ENCODE results near the gene OR5AU1. TPM values are rescaled to one million over a fixed set of nuclear protein-coding genes. Genes with fewer than 3 reads are reported as not detected.
A peak's percentile ranks its signal among the peaks of the same experiment; 100 is the strongest.

The OR5AU1 gene
- total RNA-seq, 4 donors from 2014 or later, result not detected

- intact Hi-C loops (cut with DNase I; ENCODE audit: low total_unique reads), result no loop called here
- Histone ChIP-seq H3K36me3 (no peaks in the 10 kb centered on the region), H3K27me3 (no peaks in the 10 kb centered on the region), H3K4me3 (no peak overlapping the region), H3K27ac (no peak overlapping the region), H3K4me1 (no peaks in the 10 kb centered on the region), H3K9me3 (no peaks in the 10 kb centered on the region)
- in situ Hi-C loops (cut with MboI; ENCODE audit: low sequenced_read_pairs in 4 of 4), result no loop called here
- DNase-seq (no peak), ATAC-seq (no peak)
- no peak for TF ChIP-seq CTCF (IDR thresholded peaks at IDR 0.05 in 4 of 5, conservative IDR thresholded peaks at IDR 0.05 in 1 of 5)
- no peak for TF ChIP-seq POLR2A (IDR thresholded peaks at IDR 0.05)
Measured at GRCh38 chr14:21197418-21198205, 41.7 kb upstream of the OR5AU1 start.

GRCh38 chr14:21194597-21194996 lies 38.7 kb upstream of the OR5AU1 start:
- intact Hi-C loops (cut with DNase I; ENCODE audit: low total_unique reads), result no loop called here
- H3K4me1 ChIP-seq, result peaks cover 6 to 11% of the 10 kb centered on the region in 2 donors
- H3K36me3 ChIP-seq, result no peaks in the 10 kb centered on the region
- in situ Hi-C loops (cut with MboI; ENCODE audit: low sequenced_read_pairs in 4 of 4), result no loop called here
- no peak overlapping the region for H3K27ac ChIP-seq
- TF ChIP-seq CTCF (IDR thresholded peaks at IDR 0.05 in 4 of 5, conservative IDR thresholded peaks at IDR 0.05 in 1 of 5) (no peak), POLR2A (IDR thresholded peaks at IDR 0.05) (no peak)
- H3K4me3 ChIP-seq, result no peak overlapping the region
- DNase-seq (no peak), ATAC-seq (no peak)
- no peaks in the 10 kb centered on the region for H3K27me3 ChIP-seq
- no peaks in the 10 kb centered on the region for H3K9me3 ChIP-seq

- no peak overlapping the region for H3K4me3 ChIP-seq
- H3K4me1 ChIP-seq, result peaks cover 6 to 11% of the 10 kb centered on the region in 2 donors
- H3K27ac ChIP-seq, result no peak overlapping the region
- no peaks in the 10 kb centered on the region for H3K9me3 ChIP-seq
- TF ChIP-seq CTCF (IDR thresholded peaks at IDR 0.05 in 4 of 5, conservative IDR thresholded peaks at IDR 0.05 in 1 of 5) (no peak), POLR2A (IDR thresholded peaks at IDR 0.05) (no peak)
- intact Hi-C loops (cut with DNase I; ENCODE audit: low total_unique reads), result no loop called here
- ATAC-seq (no peak), DNase-seq (no peak)
- H3K27me3 ChIP-seq, result no peaks in the 10 kb centered on the region
- no peaks in the 10 kb centered on the region for H3K36me3 ChIP-seq
- in situ Hi-C loops (cut with MboI; ENCODE audit: low sequenced_read_pairs in 4 of 4), result no loop called here
Measured at GRCh38 chr14:21192875-21193535, 37.1 kb upstream of the OR5AU1 start.

GRCh38 chr14:21192447-21192822 lies 36.6 kb upstream of the OR5AU1 start:
- Histone ChIP-seq H3K27me3 (no peaks in the 10 kb centered on the region), H3K36me3 (no peaks in the 10 kb centered on the region), H3K9me3 (no peaks in the 10 kb centered on the region), H3K27ac (no peak overlapping the region), H3K4me1 (peaks cover 6 to 11% of the 10 kb centered on the region in 2 donors), H3K4me3 (peak overlapping the region in 3 of 4 donors; percentile 21 to 37 (median 36))
- no peak for ATAC-seq
- DNase-seq, result no peak
- in situ Hi-C loops (cut with MboI; ENCODE audit: low sequenced_read_pairs in 4 of 4), result no loop called here
- TF ChIP-seq CTCF (IDR thresholded peaks at IDR 0.05 in 4 of 5, conservative IDR thresholded peaks at IDR 0.05 in 1 of 5) (no peak), POLR2A (IDR thresholded peaks at IDR 0.05) (no peak)
- intact Hi-C loops (cut with DNase I; ENCODE audit: low total_unique reads), result no loop called here

All from gastrocnemius medialis (tissue), 4 donors.